GM18505 (cell line): ENCODE data around the gene PLD3.
A peak's percentile ranks its signal among the peaks of the same experiment; 100 is the strongest.

Experiments
- ATAC-seq: cut with Tn5 transposase; IDR thresholded peaks from one replicate; pipeline ENCODE4 v1.9.1; 2021; ENCODE audit not compliant: unreplicated experiment
- POLR2A ChIP-seq: IDR thresholded peaks from 4 replicates; pipeline ENCODE4 v1.6.1; 2011; ENCODE audit warnings: borderline replicate concordance; ENCODE audit not compliant: insufficient read depth, insufficient read length; ENCODE audit errors: extremely low read depth

The PLD3 gene

DNA sequence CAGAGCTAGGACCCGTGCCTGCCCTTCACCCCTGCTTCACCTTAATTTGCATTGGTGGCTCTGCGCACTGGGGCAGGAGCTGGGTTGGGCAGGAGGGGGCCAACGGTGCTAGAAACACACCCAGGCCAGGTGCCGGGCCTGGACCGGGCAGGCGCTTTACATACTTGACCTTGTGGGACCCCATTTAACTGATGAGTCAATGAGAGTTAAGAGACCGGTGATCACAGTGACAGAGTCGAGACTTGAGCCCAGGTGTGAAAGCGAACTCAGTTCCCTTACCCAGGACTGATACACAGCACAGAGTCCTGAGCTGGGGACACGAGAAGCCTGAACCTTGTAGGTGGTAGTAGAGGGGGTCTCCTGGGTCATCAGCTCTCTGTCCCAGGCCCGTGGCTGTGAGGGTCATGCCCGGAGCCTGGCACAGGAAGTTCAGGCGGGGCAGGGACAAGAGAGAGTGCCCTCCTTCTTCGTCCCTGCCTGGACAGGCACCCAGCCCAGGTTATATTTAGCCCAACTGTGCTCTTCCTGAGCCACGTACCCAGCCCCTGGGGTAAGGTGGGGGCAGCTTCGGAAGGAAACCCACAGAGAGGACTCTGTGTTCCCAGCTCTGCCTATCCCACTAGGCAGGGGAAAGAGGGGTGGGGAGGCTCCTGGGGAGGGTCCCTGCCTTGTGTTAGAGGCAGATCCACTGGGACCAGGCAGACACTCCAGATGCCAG, 62.8 kb downstream of the PLD3 start:
- ATAC-seq: no peak
- TF ChIP-seq POLR2A: peak; percentile 18

DNA sequence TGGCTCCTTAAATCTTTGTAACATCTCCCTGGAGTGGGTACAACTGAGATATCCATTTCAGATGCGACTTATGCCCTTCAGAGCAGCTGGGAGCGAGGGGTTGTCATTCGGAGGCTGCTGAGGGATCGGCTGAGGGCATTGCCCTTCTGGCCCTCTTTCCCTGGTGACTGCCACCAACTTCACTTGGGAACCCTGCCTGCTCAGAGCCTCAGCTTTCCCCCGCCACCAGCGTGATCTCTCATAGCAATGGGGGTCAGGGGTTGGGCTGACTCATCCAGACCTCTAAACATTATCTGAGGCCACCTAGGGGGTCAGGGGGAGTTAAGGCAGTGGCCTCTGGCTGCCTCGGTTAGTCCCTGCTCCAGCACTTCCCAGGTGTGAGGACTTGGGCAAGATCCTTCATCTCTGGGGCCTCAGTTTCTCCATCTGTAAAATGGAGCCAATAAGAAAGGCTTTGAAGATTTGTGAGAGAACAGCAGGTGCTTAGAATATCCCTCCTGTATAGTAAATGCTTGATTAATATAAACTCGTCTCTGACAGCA, 63.5 kb downstream of the PLD3 start:
- no peak for ATAC-seq

DNA sequence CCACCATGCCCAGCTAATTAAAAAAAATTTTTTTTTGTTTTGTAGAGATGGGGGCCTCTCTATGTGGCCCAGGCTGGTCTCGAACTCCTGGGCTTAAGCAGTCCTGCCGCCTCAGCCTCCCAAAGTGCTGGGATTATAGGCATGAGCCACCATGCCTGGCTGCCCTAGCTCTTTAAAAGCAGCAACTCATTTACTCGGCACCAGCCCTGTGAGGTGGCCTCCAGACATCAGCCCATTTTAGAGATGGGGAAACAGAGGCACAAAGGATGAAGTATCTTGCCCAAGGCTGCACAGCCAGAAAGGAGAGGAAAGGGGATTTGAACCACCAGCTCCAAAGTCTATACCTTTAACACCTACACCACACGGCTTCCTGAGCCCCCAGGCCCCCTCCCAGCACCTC, 64.4 kb downstream of the PLD3 start:
- no peak for ATAC-seq
- no peak for TF ChIP-seq POLR2A

More for the DNA sequence above, 63.5 kb downstream of the PLD3 start:
- TF ChIP-seq POLR2A: no peak

DNA sequence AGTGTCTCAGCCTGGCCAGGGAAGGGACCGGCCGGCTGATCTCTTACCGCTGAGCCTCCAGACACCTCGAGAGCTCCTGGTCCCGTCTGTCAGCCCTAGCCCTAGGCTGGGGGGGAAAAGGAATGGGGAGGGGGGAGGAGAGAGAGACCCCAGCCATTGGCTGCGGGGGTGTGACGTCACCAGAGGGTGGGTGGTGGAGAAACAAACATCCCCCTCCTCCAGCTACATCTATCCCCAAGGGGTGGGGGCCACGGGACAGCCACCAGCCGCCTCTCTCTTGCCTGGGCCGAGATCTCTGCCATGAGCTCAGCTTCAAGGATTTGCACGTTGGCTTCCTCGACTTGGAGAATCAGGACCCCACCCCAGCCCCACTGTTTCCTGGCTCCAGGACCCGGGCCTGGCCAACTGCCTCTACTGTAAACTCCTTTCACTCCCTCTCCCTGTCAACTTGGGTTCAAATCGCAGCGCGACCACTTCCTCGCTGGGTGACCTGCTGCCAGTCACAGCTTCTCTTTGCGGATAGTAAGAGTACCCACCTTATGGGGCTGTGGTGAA, 64.9 kb downstream of the PLD3 start, which contains the start of gene PRX:
Gene PRX, minus strand, starts transcription at position 88 of the 555 bp plus-strand sequence. CDS start 5,446 bp downstream, outside the sequence.
- no peak for ATAC-seq
- no peak for TF ChIP-seq POLR2A

DNA sequence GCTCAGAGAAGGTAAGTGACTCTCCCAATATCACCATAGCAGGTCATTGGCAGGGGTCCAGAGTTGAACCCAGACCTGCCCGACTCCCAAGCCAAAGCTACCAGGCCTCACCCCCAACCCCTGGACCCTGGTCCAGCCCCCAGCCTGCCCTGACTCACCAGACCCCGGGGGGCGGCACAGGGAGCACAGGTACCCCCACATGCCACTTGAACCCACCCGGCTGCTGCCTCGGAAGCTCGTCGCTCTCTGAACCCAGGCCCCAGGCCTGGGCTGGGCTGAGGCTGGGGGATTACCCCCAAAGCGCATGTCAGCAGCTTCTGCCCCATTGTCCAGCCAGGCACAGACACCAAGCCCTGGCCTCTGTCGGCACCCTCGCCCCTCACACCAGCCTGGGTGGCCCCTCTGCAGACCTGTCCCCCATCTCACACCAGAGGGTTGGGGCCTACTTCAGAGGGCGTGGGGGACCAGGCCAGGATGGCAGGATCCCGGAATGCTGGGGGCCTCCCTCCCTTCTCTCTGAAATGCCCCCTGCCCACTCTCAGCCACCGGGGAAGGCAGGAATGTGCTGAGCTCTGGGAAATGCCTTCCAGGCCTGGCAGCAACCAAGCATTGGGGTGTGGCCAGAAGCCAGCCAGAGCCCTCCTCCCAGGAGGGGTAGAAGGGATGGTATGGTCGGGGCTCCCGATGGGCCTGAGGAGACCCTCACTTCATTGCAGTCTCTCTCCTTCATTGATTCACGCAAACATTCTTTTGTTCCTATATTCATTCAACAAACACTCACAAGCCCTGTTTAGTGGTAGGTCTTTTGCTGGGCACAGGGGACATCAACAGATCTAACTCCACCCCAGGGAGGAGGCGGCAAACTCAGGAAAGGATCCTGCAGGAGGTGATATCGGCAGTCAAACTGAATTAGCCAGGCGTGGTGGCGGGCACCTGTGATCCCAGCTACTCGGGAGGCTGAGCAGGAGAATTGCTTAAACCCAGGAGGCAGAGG, 66.3 kb downstream of the PLD3 start:
- no peak for TF ChIP-seq POLR2A
- no peak for ATAC-seq

DNA sequence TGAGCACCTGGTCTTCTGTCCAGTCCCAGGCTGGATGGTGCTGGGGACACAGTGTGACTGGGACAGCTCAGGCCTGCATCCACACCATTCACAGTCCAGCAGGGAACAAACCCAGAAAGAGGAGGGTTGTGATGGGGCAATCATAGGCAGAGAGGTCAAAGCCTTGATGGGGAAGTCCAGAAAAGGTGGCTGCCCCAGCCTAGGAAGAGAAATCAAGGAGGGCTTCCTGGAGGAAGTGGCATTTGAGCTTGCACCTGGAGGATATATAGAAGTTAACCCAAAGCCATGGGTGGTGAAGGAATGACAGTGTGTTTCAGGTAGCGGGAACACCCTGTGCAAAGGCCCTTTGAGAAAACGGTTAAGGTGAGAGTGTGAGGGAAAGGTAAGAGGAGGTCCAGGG, 67.3 kb downstream of the PLD3 start:
- TF ChIP-seq POLR2A: no peak
- ATAC-seq: no peak

DNA sequence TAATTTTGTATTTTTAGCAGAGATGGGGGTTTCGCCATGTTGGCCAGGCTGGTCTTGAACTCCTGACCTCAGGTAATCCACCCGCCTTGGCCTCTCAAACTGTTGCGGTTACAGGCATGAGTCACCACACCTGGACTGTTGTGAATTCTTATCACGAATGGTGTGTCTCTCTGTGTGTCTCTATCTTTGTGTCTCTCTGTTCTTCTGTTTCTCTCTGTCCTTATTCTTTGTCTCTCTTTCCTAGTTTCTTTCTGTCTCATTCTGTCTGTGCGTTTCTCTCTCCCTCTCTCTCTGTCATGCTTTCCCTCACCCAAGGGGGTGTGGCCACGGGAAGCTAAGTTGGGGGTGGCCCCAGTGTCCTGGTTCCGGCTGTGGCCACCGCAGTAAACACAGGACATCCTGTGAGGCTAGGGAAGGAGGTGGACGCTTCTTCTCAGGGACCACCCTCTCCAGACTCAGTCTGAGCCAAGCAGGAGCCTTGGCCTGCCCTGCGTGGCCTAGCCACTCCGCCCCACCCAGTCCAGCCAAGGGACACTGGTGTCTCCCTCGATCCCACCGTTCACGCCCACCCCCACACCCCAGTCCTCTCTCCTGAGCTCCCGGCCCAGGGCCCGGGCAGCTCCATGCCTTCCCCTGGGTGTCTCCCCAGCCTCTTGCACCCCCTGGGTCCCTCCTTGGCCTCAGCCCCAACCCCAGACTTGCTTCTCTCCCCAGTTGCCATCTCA, 68.6 kb downstream of the PLD3 start:
- no peak for ATAC-seq
- no peak for TF ChIP-seq POLR2A

DNA sequence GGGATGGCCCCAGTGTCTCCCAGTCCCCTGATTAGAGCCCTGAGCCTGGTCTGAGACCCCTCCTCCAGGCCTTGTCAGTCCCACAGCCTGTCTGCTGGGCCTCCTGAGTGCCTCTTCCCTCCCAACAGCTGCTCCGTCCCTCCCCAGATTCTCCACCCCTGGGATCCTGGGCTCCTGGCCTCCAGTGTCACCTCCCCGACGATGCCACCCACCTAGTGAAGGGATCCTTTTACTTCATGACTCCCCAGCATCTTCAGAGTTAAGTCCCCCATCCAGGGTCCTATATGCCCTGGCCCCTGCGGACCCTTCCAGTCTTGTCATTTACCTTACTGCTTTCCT, 69.1 kb downstream of the PLD3 start:
- no peak for TF ChIP-seq POLR2A

DNA sequence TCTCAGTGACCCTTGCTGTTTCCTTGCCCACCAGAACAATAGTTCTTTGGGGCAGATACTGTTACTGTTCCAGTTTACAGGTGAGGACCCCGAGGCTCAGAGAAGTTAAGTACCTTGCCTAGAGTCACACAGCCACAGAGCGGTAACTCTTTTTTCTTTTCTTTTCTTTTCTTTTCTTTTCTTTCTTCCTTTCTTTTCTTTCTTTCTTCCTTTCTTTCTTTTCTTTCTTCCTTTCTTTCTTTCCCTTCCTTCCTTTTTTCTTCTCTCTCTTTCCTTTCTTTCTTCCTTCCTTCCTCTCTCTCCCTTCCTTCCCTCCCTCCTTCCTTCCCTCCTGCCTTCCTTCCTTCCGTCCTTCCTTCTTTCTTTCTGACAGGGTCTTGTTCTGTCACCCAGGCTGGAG, 69.5 kb downstream of the PLD3 start:
- no peak for ATAC-seq
- TF ChIP-seq POLR2A: no peak

More for the DNA sequence above, 69.1 kb downstream of the PLD3 start:
- no peak for ATAC-seq

DNA sequence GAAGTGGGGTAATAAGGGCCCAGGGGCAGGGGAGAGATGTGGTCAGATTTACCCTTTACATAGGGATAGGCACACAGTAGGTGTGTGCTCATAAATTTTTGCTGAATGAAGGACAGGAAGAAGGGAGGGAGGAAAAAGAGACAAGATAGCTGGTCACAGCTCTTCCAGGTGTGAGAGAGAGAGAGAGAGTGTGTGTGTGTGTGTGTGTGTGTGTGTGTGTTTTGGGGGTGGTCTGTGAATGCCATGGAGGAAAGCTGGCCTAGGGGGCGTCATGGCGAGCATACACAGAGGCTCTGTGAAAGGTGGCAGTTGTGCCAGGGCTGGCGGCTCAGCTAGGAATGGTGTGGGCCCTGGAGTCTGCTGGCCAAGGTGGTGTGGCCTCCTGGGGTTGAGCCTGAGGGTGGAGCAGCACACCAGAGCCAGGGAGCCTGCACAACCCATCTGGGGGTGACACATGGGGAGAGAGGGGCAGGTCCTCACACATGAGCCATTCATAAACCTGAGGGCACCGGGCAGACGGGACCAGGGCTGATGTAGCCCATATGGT, 70.6 kb downstream of the PLD3 start:
- no peak for ATAC-seq
- no peak for TF ChIP-seq POLR2A

DNA sequence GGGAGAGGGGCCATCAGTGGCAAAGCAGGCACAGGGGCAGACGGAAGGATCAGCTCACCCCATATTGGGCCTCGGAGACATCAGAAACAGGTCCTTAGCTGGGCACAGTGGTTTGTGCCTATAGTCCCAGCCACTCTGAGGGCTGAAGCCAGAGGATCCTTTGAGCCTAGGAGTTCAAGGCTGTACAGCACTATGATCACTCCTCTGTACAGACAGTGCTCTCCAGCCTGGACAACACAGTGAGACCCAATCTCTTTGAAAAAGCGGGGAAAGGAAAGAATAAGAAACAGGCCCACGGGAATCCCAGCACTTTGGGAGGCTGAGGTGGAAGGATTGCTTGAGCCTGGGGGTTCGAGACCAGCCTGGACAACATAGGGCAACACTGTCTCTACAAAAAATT, 71.3 kb downstream of the PLD3 start:
- ATAC-seq: no peak
- TF ChIP-seq POLR2A: no peak

DNA sequence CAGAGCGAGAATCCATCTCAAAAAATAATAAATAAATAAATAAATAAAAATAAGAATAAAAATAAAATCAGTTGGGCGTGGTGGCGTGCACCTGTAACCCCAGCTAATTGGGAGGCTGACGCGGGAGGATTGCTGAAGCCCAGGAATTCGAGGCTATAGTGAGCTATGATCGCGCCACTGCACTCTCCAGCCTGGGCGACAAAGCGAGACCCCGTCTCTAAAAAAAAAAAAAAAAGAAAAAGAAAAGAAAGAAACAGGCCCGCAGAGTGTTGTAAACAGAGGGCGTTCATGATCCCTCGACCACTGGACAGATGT, 71.9 kb downstream of the PLD3 start:
- TF ChIP-seq POLR2A: no peak
- no peak for ATAC-seq

DNA sequence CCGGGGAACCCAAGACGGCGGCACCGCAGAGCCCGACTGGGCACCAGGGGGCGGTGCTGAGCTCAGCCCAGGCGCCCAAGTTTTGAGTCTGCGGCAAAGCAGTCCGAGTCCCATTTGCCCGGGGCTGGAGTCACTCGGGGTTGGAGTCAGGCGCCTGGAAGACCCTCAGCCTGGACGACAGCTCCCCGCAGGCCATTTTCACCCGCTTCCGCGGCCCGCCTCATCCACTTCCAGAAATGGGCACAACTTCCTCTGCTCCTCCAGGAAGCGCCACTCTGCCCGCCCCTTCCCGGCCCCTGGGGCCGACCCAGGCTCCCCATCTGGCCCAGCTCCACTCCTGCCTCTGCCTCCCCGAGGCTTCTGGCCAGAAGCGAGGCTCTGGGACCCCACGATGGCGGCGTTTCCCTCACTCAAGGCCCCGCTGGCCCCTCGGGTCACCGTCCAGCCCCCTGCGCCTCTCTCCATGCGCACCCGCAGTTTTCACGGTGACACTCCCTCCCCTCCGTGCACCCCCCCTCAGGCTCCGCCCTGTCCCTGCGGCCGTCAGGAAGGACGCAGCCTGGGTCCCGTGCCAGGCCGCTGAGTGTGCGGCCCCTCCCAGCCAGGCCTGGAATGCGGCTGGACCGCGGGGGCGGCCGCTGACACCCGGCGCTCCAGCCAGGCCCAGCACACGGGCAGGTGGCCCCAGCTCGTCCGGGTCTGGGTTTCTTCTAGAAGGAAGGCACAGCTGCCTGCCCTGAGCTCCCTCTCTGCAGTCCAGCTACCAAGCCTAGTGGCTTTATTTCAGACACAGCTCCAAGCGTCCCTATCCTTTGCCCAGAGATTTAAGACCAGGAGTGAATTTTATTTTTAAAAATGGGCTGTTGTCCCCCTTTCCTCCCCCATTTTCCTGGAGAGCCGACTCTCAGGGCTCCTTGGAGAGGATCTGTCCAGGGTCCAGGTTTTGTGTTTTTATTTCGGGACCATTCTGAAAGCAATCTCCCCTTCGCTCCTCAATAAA, 72.6 kb downstream of the PLD3 start:
- TF ChIP-seq POLR2A: peak; percentile 87
- no peak for ATAC-seq
